ENCODE results near the gene SLC16A13.
"Not testable (repeated sequence)": the region's sequence is repeated elsewhere in the genome, so short reads cannot be mapped to it uniquely, and the experiment has no call there.

The SLC16A13 gene, protein sequence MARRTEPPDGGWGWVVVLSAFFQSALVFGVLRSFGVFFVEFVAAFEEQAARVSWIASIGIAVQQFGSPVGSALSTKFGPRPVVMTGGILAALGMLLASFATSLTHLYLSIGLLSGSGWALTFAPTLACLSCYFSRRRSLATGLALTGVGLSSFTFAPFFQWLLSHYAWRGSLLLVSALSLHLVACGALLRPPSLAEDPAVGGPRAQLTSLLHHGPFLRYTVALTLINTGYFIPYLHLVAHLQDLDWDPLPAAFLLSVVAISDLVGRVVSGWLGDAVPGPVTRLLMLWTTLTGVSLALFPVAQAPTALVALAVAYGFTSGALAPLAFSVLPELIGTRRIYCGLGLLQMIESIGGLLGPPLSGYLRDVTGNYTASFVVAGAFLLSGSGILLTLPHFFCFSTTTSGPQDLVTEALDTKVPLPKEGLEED

DNA sequence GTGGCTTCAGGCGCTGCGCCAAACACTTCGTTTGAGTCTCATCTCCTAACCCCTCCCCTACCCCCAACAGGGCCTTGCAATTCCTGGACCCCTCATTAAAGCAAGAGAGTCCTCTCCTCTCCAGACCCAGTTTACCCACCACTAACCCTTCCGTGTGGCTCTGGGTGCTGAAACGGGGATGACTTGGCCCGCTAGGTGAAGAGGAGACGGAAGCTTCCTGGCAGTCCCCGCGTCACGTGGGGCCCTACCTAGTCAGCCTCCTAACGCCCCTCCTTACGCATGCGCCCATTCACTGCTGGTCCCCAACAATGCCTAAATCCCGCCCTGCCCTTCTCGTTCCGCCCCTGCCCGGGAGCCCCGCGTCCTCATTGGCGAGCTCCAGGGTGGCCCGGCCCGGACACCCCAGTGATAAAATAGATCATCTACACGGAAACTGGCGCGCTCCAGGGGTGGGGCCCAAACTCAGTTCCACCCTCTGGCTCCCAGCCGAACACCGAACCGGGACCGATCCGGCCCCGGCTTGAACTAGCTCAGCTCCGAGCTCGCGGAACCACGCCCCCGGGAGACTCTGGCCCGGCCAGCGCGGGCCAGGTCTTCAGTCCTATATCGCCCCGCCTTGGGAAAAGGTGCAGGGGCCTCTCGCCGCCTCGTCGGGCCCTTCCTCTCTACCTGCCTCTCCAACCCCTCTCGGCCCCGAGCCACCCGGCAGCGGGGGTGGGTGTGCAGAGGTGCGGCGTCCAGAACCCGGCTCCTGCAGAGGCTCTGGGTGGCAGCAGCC, at the start of gene SLC16A13:
Gene SLC16A13, plus strand, starts transcription at position 425 of the 778 bp plus-strand sequence. CDS start 368 bp downstream, outside the sequence.
- DNase-seq (ENCODE audit: low read depth in 2 of 2): peak; percentile 95 to 97

DNA sequence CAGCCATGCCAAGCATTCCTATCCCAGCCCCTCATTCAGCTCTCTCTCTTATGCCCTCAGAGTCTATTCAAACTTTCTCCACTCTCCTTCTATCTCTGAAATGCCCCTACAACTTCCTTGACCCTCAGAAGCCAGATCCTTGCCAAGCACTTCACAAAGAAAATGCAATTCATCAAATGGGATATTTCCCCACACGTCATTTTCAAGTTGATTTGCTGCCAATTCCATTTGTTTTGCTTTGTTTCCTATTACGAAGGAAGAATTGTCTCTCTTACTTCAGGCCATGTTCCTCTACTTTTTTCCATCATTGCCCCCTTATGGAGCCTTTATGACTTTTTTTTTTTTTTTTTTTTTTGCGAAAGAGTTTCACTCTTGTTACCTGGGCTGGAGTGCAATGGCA, 49.1 kb upstream of the SLC16A13 start:
- DNase-seq (ENCODE audit: low read depth in 2 of 2): no peak

DNA sequence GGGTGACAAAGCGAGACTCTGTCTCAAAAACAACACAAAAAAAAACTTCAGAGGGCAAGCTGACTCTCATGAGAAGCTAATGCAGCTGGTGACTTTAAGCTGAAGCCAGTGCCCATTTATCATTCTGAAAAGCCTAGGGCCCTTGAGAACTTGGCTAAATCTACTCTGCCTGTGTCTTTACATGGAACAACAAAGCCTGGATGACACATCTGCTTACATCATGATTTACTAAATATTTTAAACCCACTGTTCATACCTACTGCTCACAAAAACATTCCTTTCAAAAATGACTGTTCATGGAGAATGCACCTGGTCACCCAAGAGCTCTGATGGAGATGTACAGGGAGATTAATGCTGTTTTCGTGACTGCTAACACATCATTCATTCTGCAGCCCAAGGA, 46.0 kb upstream of the SLC16A13 start:
- no peak for DNase-seq (ENCODE audit: low read depth in 2 of 2)

DNA sequence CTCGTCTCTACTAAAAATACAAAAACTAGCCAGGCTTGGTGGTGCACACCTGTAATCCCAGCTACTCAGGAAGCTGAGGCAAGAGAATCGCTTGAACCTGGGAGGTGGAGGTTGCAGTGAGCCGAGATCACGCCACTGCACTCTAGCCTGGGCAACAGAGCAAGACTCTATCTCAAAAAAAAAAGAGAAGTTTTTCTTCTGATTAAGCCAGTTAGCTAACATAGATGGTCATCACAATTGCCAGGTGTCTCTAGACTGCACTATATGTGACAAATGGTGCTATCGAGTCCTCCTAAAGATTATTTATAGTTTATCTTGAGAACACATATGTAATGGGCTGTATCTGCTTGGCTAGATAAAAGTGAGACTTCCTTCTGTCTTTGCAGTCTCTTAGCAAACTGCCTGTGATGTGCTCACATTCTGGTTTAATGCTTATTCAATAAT, 42.2 kb upstream of the SLC16A13 start:
- not testable (repeated sequence) for DNase-seq (ENCODE audit: low read depth in 2 of 2)

DNA sequence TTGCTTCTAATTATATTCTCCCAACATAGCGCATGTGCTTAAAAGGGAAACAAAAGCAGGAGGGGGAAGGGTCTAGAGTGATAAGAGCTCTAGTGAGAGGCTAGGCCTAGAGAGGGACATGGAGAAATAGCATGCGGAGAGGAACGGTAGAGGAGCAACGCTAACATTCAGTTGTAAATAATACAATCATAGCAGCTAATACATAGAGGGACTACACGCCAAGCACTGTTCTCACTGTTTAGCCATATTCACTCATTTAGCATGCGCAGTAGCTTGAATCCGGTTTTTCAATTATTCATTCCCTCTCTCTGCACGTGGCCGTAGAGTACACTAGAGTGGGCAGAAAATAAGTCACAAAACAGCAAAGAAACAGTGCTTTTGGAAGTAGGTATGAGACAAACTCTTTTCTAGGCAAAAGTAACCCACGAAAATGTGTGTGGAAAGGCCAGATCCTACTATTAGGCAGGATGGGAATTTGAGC, 41.7 kb upstream of the SLC16A13 start:
- no peak for DNase-seq (ENCODE audit: low read depth in 2 of 2)

DNA sequence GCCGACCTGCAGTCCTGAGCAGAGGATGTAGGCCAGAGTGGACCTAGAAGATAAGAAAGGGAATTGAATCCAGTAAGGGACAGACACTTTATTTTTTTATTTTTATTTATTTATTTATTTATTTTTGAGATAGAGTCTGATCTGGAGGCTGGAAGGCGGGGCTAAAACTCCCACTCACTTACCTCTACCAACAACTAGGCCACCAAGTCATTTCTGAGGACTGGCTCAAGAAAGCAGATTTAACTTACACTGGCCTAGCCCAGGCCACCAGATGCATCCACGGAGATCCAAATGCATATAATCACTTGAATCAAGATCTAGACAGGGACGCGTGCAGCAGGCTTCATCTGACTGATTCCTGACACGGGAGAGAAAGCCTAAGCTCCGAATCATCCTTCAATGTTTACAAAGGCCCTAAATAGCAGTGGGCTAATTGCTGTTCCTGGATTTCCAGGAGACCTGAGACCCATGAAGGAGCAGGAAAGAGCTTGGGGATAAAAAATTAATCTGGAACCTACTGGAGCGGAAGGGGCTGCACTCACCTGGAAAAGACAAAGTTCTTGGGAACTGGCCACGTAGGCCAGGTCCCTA, 41.1 kb upstream of the SLC16A13 start:
- DNase-seq (ENCODE audit: low read depth in 2 of 2): no peak

DNA sequence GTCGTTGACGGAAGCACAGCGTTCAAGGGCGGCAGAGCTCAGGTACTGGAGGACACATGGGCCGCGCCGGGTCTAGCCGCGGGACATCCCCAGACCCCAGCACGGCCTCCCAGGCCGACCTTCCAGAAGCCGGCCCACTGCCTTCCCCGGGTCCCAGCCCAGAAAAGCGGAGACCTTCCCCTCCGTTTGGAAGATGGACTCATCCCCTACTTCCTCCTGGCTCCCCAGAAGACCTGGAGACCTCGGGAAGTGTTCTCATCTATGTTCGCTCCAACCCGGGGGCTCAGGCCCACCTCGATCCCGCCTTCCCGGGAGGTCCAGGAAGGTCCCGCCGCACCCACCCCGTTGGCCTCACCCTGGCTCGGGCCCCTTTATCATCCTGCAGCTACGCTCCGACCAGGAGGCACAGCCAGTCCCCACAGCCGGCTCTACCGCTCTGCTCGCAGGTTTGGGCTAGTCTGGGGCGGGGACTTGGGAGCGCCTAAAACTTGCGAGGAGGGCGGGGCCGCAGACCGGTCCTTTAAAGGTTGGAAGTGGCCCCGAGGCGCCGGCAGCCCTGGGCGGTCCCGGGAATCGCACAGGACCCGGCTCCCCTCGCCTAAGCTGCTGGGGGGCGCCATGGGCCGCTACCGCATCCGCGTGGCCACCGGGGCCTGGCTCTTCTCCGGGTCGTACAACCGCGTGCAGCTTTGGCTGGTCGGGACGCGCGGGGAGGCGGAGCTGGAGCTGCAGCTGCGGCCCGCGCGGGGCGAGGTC, 40.1 kb upstream of the SLC16A13 start, which contains the start of gene ALOX12:
Gene ALOX12, plus strand, starts transcription at position 550 of the 756 bp plus-strand sequence. Its CDS starts 69 bp downstream, at position 619.
- DNase-seq (ENCODE audit: low read depth in 2 of 2): no peak

DNA sequence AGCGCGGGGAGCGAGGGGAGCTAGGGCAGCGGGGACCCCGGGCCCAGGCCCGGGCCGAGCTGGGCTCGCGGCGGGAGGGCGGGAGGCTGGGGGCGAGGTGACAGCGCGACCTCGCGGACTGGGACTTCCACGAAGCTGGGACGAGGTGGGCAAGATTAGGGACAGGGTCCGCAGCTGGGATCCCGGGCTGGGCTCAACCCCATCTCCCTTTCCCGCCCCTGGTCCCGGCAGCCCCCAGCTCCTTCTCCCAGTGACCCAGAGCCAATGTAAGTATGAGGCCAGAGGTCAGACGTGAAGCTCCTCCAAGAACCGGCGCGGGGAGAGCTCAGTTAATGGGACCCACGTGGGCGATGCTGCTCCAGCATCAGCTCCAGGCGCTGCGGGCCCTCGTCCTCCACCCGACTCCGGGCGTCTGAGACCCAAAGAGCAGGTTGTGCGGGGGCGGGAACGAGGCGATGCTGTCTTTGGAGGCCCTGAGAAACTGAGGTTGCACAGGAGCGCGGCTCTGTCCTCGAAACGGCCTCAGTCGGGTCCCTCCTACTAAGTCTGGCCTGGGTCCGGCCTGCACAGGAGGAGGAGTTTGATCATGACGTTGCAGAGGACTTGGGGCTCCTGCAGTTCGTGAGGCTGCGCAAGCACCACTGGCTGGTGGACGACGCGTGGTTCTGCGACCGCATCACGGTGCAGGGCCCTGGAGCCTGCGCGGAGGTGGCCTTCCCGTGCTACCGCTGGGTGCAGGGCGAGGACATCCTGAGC, 39.4 kb upstream of the SLC16A13 start:
- DNase-seq (ENCODE audit: low read depth in 2 of 2): no peak

DNA sequence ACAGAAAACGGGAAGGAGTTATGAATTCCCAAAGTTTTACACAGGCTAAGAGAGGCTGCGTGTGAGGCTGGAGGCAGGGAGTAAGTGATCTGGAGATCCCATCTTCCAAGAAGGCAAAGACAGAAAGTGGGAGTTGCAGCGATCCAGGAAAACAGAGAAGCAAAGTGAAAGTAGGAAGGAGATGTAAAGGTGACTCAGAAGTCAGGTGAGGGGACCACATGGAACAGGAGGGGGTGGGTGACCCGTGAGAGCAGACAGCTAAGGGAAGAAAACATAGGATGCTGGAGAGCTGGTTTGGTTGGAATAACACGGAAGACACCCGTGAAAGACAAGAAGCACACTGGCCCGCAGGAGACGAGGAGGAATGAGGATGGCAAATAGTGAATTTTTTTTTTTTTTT, 38.6 kb upstream of the SLC16A13 start:
- DNase-seq (ENCODE audit: low read depth in 2 of 2): no peak

DNA sequence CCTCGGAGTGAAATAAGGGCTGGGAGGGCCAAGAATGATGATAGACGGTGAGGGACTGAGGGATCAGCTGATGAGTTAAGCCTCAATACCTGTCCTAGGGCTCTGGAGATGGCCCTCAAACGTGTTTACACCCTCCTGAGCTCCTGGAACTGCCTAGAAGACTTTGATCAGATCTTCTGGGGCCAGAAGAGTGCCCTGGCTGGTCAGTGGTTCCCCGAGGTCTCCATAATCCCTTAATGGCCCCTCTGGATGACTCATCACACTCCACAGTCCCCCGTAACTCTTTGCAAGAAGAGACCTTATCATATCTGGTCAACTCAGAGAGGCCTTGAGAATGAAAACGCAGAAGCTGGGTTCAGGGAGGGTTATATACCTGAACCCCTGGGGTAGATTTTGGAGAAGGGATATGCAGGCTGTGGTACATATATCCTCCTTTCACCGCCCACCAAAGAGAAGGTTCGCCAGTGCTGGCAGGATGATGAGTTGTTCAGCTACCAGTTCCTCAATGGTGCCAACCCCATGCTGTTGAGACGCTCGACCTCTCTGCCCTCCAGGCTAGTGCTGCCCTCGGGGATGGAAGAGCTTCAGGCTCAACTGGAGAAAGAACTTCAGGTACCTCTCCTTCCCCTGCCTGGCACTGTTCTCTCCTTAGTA, 36.8 kb upstream of the SLC16A13 start:
- no peak for DNase-seq (ENCODE audit: low read depth in 2 of 2)

DNA sequence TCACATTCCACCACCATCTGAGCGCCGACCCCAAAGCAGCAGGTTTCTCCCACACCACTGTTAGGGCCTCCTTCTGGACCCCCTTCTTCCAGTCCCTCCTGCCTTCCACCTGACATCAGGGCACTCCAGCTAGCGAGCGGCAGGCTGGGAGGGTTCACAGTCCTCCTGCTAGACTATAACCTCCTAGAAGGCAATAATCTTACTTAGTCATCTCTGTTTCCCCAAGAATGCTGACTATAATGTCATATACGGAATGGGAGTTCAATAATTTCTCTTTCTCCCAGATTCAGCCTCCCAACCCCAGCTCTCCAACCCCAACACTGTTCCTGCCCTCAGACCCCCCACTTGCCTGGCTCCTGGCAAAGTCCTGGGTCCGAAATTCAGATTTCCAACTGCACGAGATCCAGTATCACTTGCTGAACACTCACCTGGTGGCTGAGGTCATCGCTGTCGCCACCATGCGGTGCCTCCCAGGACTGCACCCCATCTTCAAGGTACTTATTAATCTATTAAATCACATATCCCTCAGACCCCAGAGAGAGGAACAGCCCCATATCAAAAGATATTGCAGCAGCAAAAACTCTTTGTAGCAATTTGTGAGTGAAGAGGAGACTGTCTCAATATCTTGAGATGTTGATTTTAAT, 34.4 kb upstream of the SLC16A13 start:
- DNase-seq (ENCODE audit: low read depth in 2 of 2): no peak

DNA sequence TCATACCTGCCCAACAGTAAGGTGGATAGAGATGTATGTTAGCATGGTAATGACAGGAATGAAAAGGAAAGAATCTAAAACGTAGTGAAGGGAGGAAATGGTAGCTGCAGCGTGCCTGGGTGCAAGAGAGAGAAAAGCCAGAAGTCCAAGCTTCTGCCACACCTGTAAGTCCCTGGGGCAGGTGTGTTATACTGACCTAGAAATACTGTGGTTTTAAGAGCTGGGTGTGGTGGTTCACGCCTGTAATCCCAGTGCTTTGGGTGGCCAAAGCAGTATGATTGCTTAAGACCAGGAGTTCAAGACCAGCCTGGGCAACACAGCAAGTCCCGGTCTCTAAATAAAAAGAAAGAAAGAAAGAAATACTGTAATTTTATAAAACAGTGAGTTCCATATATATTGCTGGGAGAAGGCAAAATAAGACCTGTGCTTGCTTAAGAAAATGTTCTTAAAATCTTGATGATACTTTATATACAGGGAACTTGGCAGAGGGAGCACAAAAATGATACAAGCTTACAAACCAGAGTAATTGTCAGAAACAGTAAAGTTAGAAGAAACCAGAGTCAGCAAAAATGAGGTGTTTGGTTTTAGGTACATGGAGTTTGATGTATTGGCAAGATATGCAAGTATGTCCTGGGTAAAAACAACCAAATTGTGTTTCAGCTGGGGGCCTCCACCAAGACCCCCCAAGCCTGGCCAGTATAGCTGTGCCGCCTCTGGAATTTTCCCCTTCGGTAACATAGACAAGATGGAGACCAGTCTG, 33.3 kb upstream of the SLC16A13 start:
- DNase-seq (ENCODE audit: low read depth in 2 of 2): no peak

DNA sequence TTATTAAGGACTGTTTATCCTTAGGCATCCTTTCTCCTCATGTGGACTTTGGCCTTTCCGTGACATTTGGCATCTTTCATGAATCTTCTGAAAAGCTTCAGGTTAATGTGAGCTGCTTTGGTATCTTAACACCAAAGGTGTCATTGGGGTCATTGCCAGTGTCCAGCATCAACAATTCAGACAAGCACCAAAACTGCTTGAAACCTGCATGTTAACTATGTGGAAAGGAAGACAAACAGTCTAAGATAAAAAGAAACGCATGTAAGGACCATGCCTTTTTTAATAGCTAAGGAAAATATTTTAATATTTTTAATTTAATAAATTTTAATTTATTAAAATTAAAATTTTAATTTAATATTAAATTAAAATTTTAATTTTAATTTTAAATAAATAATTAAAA, 32.1 kb upstream of the SLC16A13 start:
- no peak for DNase-seq (ENCODE audit: low read depth in 2 of 2)

DNA sequence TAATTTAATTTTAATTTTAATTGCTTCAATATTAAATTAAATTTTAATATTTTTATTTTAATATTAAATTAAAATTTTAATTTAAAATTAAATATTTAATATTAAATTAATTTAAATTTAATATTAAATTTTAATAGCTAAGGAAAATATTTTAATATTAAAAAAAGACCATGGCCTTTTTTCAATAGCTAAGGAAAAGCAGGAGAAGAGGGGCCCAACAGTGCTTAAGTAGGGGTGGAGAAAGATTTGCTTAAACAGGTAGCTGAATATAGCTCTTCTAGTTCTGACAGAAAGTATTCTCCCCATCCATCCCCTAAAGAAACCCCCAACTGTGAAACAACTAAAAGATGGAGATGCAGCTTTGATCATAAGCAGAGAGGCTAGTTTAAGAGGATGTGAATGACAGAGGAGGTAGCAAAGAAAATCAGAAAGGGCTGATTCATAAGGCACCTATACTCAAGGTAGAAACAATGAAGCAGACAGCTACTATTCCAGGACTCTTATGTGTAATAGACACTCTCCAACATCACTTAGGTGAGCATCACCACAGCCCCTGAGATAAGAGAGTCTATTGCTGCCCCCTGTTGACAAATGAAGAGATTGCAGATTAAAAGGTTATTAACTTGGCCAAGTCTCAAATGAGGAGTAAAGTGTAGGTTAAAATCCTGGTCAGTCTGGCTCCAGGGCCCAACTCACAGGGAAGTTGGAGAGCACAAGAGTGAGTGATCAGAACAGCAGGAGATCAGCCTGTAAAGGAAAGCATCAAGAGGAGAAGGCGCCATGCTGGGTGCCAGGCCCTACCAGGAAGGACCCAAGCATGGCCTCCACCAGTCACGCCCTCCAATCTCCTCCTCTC, 31.2 kb upstream of the SLC16A13 start:
- no peak for DNase-seq (ENCODE audit: low read depth in 2 of 2)

DNA sequence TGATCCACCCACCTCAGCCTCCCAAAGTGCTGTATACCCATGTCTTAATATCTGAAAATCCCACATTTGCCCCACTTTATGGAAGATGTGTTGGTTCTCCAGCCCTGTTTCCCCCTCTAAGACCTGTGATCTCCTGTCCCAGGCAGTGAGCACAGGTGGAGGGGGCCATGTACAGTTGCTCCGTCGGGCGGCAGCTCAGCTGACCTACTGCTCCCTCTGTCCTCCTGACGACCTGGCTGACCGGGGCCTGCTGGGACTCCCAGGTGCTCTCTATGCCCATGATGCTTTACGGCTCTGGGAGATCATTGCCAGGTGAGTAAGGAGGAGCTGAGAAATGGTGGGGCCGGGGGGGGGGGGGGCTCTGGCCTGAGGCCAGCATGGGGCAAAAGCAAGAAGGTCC, 30.1 kb upstream of the SLC16A13 start:
- no peak for DNase-seq (ENCODE audit: low read depth in 2 of 2)

DNA sequence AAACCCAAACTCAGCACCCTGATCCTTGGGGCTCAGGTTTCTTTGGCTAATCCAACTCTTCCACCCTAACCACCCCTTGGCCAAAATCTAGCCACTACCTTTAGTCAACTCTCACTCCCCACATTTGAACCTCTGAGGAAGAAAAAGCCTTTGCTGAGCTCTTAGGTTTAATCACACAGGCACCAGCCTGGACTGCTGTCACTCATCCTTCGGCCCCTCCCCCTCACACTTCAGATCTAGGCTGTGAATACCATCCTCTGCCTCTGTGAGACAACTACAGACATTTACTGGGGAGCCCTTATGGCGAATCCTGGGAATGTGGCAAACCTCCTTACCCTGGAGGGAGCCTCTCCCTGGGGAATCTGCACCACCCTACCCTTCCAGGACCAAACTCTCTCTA, 28.7 kb upstream of the SLC16A13 start:
- DNase-seq (ENCODE audit: low read depth in 2 of 2): no peak

DNA sequence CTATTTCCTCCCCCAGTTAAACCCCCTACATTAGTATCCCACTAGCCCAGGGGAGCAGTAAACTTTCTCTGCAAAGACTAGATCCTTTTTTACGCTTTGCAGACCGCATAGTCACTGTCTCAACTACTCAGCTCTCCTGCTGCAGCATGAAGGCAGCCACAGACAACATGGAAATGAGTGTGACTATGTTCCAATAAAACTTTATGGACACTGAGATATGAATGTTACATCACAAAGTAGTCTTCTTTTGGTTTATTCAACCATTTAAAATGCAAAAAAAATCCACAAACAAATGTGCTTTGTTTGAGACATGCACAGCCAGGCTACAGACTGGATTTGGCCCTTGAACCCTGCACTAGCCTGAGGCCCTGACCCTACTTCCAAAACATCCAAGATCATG, 25.3 kb upstream of the SLC16A13 start:
- DNase-seq (ENCODE audit: low read depth in 2 of 2): no peak

DNA sequence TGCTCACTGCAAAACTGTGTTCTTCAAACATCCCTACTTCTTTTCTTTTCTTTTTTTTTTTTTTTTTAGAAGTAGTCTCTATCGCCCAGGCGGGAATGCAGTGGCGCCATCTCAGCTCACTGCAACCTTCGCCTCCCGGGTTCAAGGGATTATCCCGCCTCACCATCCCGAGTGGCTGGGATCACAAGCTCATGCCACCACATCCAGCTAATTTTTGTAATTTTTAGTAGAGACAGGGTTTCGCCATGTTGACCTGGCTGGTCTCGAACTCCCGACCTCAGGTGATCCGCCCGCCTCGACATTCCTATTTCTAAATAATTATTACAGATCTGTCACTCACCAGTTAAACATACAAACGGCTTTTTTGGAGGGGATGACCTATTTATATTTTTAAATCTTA, 24.4 kb upstream of the SLC16A13 start:
- DNase-seq (ENCODE audit: low read depth in 2 of 2): no peak
